Endothelial cell of umbilical vein (primary cell): Measurements from ENCODE around the gene GPA33. TPM values are rescaled to one million over a fixed set of nuclear protein-coding genes. Genes with fewer than 3 reads are reported as not detected.

Experiments
- BruUV-seq: library from RNA; stranded (reverse); fragments of 400-500 nt; replicated peaks from 2 replicates; lab custom pipeline; 2021; lab: Mats Ljungman, UMichigan
- CTCF ChIA-PET: fragments of 300-600, 350-600 bp; sonication (Branson Sonifier 250); formaldehyde crosslinking; loops from one replicate; lab custom pipeline; 2021; ENCODE audit warnings: antibody characterized with exemption, inconsistent platforms; lab: Charles Lee
- POLR2A ChIA-PET: fragments of 300-600, 350-600 bp; sonication (Branson Sonifier 250); formaldehyde crosslinking; loops from one replicate; lab custom pipeline; 2021; ENCODE audit warnings: antibody characterized with exemption, inconsistent platforms; lab: Charles Lee
- DNase-seq: peaks from one replicate; pipeline ENCODE4 v3.0.0-alpha.2; 2011; ENCODE audit warnings: low read depth, low spot score
- FAIRE-seq: peaks from 2 replicates; lab custom pipeline; 2011; peaks lifted over from hg19 to GRCh38; lab: Jason Lieb, UNC
- H2AFZ ChIP-seq: 2 replicates; pipeline ENCODE4 v1.6.0; 2012; ENCODE audit warnings: low read depth, low read length, control low read depth, inconsistent platforms
- H3K27ac ChIP-seq: 2 replicates; pipeline ENCODE4 v1.5.1; 2011; ENCODE audit warnings: low read depth, mild to moderate bottlenecking, control low read depth, low read length, moderate library complexity; ENCODE audit not compliant: insufficient read depth
- H3K27me3 ChIP-seq, 2 experiments: 2 replicates each; pipeline versions ENCODE4 v1.6.0 to v1.6.1; 2011; ENCODE audit warnings: low read length in 2 of 2, mixed read lengths in 1 of 2; ENCODE audit not compliant: control insufficient read depth in 2 of 2, insufficient read depth in 2 of 2
- H3K36me3 ChIP-seq, 2 experiments: 2 replicates in 1 of 2; 3 replicates in 1 of 2; pipeline ENCODE4 v1.5.1; 2011; ENCODE audit warnings: low read length in 2 of 2, mild to moderate bottlenecking in 1 of 2, moderate library complexity in 1 of 2; ENCODE audit not compliant: control insufficient read depth in 2 of 2, insufficient read depth in 2 of 2; ENCODE audit errors: extremely low read depth in 1 of 2
- H3K4me1 ChIP-seq: 3 replicates; pipeline ENCODE4 v1.5.1; 2011; ENCODE audit warnings: mild to moderate bottlenecking, low read length; ENCODE audit not compliant: control insufficient read depth, insufficient read depth; ENCODE audit errors: extremely low read depth
- H3K4me2 ChIP-seq: 2 replicates; pipeline ENCODE4 v1.6.1; 2011; ENCODE audit warnings: low read length, control low read depth, mixed read lengths; ENCODE audit not compliant: insufficient read depth
- H3K4me3 ChIP-seq, 3 experiments: fragments of 200-600 bp in 1 of 3; sonication (generic), shearing (Covaris generic) in 1 of 3; replicated peaks in 1 of 3; 2 replicates each; pipeline ENCODE4 v1.5.1; 2011 to 2016; ENCODE audit warnings: control low read depth in 3 of 3, low read length in 3 of 3, mild to moderate bottlenecking in 2 of 3, inconsistent platforms in 1 of 3, low read depth in 1 of 3, moderate library complexity in 1 of 3; ENCODE audit not compliant: insufficient read depth in 1 of 3
- H3K79me2 ChIP-seq: 2 replicates; pipeline ENCODE4 v1.6.0; 2012; ENCODE audit warnings: low read length, inconsistent platforms; ENCODE audit not compliant: control insufficient read depth, insufficient read depth
- H3K9ac ChIP-seq: replicated peaks from 2 replicates; pipeline ENCODE3; 2011; ENCODE audit warnings: low read length, control low read depth; ENCODE audit not compliant: insufficient read depth; ENCODE audit errors: extremely low read depth
- H3K9me1 ChIP-seq: replicated peaks from 3 replicates; pipeline ENCODE4 v1.6.0; 2011; ENCODE audit warnings: mild to moderate bottlenecking, low read length; ENCODE audit not compliant: control insufficient read depth, insufficient read depth; ENCODE audit errors: extremely low read depth
- H3K9me3 ChIP-seq: replicated peaks from 2 replicates; pipeline ENCODE4 v1.5.1; 2012; ENCODE audit warnings: low read length, inconsistent platforms; ENCODE audit not compliant: control insufficient read depth, insufficient read depth
- H4K20me1 ChIP-seq: replicated peaks from 2 replicates; pipeline ENCODE3; 2011; ENCODE audit warnings: mild to moderate bottlenecking, low read length; ENCODE audit not compliant: control insufficient read depth, insufficient read depth; ENCODE audit errors: extremely low read depth
- EZH2 ChIP-seq: IDR thresholded peaks from 2 replicates; pipeline ENCODE4 v1.6.1; 2012; ENCODE audit warnings: borderline replicate concordance, low read depth, mild to moderate bottlenecking, moderate library complexity, low read length, inconsistent platforms; ENCODE audit not compliant: severe bottlenecking
- FOS ChIP-seq: IDR thresholded peaks from 2 replicates; pipeline ENCODE4 v1.6.1; 2011; ENCODE audit warnings: mild to moderate bottlenecking, low read length, moderate library complexity, borderline replicate concordance; ENCODE audit not compliant: insufficient read depth
- GATA2 ChIP-seq: IDR thresholded peaks from 2 replicates; pipeline ENCODE4 v1.7.0; 2011; ENCODE audit warnings: low read depth, mild to moderate bottlenecking, moderate library complexity, mixed read lengths, low read length; ENCODE audit not compliant: insufficient read length, insufficient read depth
- JUN ChIP-seq: IDR thresholded peaks from 2 replicates; pipeline ENCODE4 v1.6.1; 2011; ENCODE audit warnings: borderline replicate concordance, low read depth; ENCODE audit not compliant: insufficient read length, insufficient read depth
- MYC ChIP-seq: IDR thresholded peaks from one replicate; pipeline ENCODE4 v1.6.1; 2011; ENCODE audit warnings: mild to moderate bottlenecking, low read depth, low read length
- POLR2A ChIP-seq: IDR thresholded peaks from 2 replicates; pipeline ENCODE4 v1.6.1; 2012; ENCODE audit warnings: low read depth, mild to moderate bottlenecking, control low read depth, low read length
- POLR2AphosphoS5 ChIP-seq: IDR thresholded peaks from 2 replicates; pipeline ENCODE4 v1.6.1; 2012; ENCODE audit warnings: low read depth, mild to moderate bottlenecking, control low read depth, low read length, moderate library complexity; ENCODE audit not compliant: insufficient read depth
- dilution Hi-C: fragments of 300-500 bp; cut with MboI; formaldehyde crosslinking; loops from one replicate; pipeline ENCODE4 v1.15.0; 2019; ENCODE audit warnings: low sequenced_read_pairs; ENCODE audit not compliant: extremely low pct_ligation_motif_present
- intact Hi-C: fragments of 100-400 bp; cut with micrococcal nuclease; formaldehyde crosslinking; loops from one replicate; pipeline ENCODE4 v1.10.0; 2022
- polyA plus RNA-seq, 4 experiments: library from polyadenylated mRNA; depleted of rRNA in 3 of 4; stranded (reverse) in 3 of 4; unstranded in 1 of 4; fragments of >200 nt; gene quantifications; 2 replicates each; pipeline versions ENCODE4 v1.2.1 to v1.2.3, GENCODE V29; 2011 to 2012; ENCODE audit warnings: missing spikeins in 1 of 4
- total RNA-seq: library from RNA; stranded (reverse); gene quantifications from 2 replicates; pipeline ENCODE4 v1.2.3, GENCODE V29; 2021
- TF ChIP-seq, protein P1 (sequence below): IDR thresholded peaks from 2 replicates; pipeline ENCODE4 v1.6.1; 2011; ENCODE audit not compliant: insufficient read depth, insufficient read length
- TF ChIP-seq, protein P2 (sequence below), 2 donors: IDR thresholded peaks; 1 replicate in 1 of 2; 2 replicates in 1 of 2; pipeline ENCODE4 v1.5.1; 2011; ENCODE audit warnings: low read length in 2 of 2, mild to moderate bottlenecking in 2 of 2, moderate library complexity in 2 of 2, control low read depth in 1 of 2, inconsistent platforms in 1 of 2, low read depth in 1 of 2; ENCODE audit not compliant: insufficient read depth in 1 of 2; ENCODE audit errors: extremely low read depth in 1 of 2

GPA33 gene
- total and polyA plus RNA-seq, 2 donors (not counting 3 experiments of a cell fraction or from before 2014, with no cell fraction given): not detected

DNA sequence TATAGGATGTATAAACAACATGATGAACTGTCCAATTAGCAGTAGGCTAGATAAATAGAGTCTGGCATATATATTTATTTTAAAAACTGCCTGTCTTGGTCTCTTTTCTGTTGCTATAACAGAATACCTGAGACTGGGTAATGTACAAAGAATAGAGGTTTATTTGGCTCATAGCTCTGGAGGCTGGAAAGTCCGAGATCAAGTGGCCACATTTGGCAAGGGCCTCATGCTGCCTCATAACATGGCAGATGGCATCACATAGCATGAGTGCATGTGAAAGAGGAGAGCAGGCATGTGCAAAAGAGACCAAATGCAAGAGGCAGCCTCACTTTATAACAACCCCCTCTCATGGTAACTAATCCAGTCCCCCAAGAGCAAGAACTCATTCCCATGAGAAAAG is 9.7 kb upstream of the GPA33 start:
- dilution Hi-C loops: no loop called here
- ChIA-PET POLR2A (no interaction called here), CTCF (no interaction called here)
- Histone ChIP-seq H3K9ac (no peak overlapping the region), H3K27me3 (peaks cover 2% of the 10 kb centered on the region in 2 experiments), H3K4me1 (no peaks in the 10 kb centered on the region), H2AFZ (no peak overlapping the region), H3K4me3 (no peak overlapping the region), H3K36me3 (no peaks in the 10 kb centered on the region), H3K79me2 (no peaks in the 10 kb centered on the region), H3K9me1 (no peaks in the 10 kb centered on the region), H3K27ac (no peak overlapping the region), H3K4me2 (no peak overlapping the region), H3K9me3 (no peaks in the 10 kb centered on the region), H4K20me1 (no peaks in the 10 kb centered on the region)
- intact Hi-C loops: no loop called here
- DNase-seq: no peak
- no peak for FAIRE-seq
- TF ChIP-seq, protein P1, sequence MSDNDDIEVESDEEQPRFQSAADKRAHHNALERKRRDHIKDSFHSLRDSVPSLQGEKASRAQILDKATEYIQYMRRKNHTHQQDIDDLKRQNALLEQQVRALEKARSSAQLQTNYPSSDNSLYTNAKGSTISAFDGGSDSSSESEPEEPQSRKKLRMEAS: no peak
- TF ChIP-seq EZH2: no peak
- TF ChIP-seq FOS: no peak
- TF ChIP-seq POLR2AphosphoS5: no peak
- no peak for TF ChIP-seq POLR2A
- TF ChIP-seq GATA2: no peak
- TF ChIP-seq, protein P2, sequence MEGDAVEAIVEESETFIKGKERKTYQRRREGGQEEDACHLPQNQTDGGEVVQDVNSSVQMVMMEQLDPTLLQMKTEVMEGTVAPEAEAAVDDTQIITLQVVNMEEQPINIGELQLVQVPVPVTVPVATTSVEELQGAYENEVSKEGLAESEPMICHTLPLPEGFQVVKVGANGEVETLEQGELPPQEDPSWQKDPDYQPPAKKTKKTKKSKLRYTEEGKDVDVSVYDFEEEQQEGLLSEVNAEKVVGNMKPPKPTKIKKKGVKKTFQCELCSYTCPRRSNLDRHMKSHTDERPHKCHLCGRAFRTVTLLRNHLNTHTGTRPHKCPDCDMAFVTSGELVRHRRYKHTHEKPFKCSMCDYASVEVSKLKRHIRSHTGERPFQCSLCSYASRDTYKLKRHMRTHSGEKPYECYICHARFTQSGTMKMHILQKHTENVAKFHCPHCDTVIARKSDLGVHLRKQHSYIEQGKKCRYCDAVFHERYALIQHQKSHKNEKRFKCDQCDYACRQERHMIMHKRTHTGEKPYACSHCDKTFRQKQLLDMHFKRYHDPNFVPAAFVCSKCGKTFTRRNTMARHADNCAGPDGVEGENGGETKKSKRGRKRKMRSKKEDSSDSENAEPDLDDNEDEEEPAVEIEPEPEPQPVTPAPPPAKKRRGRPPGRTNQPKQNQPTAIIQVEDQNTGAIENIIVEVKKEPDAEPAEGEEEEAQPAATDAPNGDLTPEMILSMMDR (IDR thresholded peaks at IDR 0.05; ENCODE audit: extremely low read depth in 1 of 2, insufficient read depth in 1 of 2, low read depth in 1 of 2, low read length in 2 of 2): no peak
- TF ChIP-seq JUN: no peak
- no peak for TF ChIP-seq MYC
- no TSS peak for BruUV-seq
